HL-60/S4 treated with phorbol 12-myristate 13-acetate at 8.2 ng/mL for 4 days and 3 days (cell line): ENCODE results near the gene HADHB.

Experiments
- in situ Hi-C: fragments of 300-500 bp; cut with MboI; formaldehyde crosslinking; loops from 2 replicates; pipeline ENCODE4 v1.15.0; 2022; ENCODE audit warnings: low sequenced_read_pairs

Gene HADHB

DNA sequence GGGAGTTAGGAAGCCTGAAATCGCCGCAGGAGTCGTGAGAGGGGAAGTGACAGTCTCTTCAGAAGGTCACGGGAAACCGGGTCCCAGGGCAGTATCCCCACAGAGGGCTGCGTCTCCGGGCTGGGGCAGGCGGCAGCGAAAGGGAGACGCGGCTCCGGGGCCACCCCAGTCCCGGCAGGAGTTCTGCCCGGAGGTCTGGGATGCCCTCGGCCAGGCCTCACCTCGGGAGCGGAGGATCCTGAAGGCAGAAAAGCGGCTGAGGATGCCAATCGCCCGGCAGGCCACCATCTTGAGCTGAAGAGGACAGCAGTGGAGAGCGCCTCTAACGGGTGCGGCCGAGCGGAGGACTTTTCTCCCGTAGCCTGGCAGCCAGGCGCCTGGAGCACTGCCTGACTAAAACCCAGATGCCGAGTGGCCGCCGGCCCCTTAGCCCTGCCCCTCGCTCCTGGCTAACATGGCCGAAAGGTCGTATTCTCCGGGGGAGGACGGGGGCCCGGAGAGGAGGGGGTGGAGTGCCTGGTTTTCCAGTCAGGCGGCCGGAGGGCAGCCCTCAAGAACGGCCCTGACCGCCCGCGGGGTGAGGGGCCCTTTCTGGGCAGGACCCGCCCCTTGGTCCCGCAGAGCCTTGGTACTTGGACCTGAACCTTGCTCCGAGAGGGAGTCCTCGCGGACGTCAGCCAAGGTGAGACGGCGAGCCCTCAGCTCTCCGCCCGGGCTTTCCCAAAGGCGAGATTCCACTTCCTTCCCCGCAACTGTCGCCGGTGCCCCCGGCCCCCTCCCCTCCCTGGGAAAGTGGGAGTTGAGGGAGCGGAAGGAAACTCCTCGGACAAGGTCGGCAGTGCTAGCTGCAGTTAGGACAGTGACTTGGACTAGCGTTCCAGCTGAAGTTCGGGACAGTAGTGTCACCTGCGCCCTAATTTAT, at the start of gene HADHB, which contains the start of gene HADHA:
TSS of gene HADHB (plus strand) at position 631 of the 922 bp plus-strand sequence. CDS start 9,316 bp downstream, outside the sequence.
TSS of gene HADHA (minus strand) at position 324 of the 922 bp plus-strand sequence. CDS start at position 288, 36 bp downstream.
- in situ Hi-C loops: no loop called here

DNA sequence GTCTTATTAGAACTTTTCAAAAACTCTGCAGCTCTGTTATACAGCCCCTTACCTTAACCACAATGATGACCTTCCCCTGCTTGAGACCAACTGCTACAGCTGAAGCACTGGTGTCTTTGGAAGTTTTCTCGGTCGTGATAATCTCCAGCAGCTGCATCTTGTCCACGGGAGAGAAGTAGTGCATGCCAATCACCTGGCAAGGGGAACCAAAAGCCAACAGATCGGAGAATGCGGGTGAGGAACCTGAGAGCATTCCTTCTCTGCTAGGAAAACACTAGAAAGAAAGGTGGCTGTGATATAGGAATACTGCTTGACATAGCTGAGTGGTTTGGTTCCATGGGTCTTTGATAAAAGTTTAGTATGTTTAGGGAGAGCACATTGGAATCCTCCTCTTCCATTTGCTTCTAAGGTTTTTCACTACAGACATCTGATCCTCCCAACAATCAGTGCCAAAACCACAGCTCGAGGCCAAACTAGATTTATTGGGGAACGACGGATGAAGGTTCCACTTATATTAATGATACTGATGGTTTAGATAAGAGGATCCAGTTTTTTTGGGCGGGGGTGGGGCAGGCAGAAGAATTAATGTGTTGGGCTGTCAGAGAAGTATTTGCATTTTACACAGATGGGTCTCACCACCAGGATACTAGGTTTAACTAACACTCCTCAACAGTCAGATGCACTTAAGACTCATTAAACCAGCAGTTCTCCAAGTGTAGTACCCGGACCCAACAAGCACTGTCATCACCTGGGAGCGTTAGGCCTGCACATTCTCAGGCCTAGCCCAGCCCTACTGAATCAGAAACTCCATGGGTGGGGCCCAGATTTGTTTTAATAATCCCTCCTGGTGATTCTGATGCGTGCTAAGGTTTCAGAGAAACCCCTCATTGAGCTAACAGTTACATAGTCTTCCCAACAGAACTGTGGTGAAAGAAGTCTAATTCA, 49.4 kb upstream of the HADHB start:
- in situ Hi-C loops: no loop called here

- in situ Hi-C loops: no loop called here
Measured at GRCh38 chr2:26196683-26197418, 47.9 kb upstream of the HADHB start.

DNA sequence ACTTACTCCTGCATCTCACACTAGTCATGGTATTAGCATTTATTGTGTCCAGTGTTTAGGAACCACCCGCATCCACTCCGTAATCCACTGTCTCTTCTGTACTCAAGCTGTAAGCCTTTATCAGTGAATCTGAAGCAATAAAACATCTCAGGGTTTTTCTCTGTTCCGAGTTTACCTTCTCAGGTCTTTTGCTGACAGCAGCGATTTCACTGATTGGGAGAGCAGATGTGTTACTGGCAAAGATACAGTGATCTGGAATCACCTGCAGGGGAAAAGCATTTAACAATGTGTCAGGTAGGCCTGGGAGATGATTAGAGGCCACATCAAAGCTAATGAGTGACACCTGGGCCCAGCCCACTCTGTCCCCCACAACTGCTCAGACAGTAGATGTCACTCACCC, 47.2 kb upstream of the HADHB start:
- in situ Hi-C loops: no loop called here

- in situ Hi-C loops: no loop called here
Measured at GRCh38 chr2:26202981-26203490, 41.7 kb upstream of the HADHB start.

- in situ Hi-C loops: no loop called here
Measured at GRCh38 chr2:26203906-26204305, 40.8 kb upstream of the HADHB start.

GRCh38 chr2:26212011-26212410, 32.7 kb upstream of the HADHB start:
- in situ Hi-C loops: no loop called here

DNA sequence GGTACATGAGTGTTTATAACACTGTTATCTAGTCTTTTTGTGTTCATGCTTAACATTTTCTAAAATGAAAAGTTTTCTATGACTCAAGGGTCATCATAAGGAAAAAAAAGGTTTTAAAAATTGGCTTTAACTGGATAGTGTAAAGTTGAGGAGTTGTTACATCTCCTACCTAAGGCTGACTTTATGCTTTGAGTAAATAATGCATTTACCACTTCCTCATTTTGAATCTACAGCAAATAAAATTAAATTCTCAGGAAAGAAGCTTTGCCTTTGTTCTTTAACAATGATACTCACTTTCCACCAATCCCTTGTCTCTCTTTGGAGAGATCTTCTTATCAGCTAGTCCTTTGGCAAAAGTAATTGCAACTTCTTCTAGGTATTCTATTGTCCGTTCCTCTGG, 30.0 kb upstream of the HADHB start:
- in situ Hi-C loops: no loop called here

- in situ Hi-C loops: no loop called here
Measured at GRCh38 chr2:26215833-26216232, 28.9 kb upstream of the HADHB start.

GRCh38 chr2:26216587-26216986, 28.2 kb upstream of the HADHB start:
- in situ Hi-C loops: no loop called here

DNA sequence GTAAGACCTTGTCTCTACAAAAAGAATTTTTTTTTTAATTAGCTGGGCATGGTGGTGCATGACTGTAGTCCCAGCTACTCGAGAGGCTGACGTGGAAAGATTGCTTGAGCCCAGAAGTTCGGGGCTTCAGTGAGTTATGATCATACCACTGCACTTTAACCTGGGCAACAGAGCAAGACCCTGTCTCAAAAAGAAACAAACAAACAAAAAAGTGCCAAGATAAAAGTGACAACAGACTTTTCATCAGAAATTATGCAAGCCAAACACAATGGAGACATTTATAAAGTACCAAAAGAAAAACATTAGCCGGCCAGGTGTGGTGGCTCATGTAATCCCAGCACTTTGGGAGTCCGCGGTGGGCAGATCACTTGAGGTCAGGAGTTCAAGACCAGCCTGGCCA, 27.0 kb upstream of the HADHB start:
- in situ Hi-C loops: no loop called here

- in situ Hi-C loops: no loop called here
Measured at GRCh38 chr2:26223018-26223417, 21.7 kb upstream of the HADHB start.

GRCh38 chr2:26224095-26224494, 20.6 kb upstream of the HADHB start:
- in situ Hi-C loops: no loop called here

DNA sequence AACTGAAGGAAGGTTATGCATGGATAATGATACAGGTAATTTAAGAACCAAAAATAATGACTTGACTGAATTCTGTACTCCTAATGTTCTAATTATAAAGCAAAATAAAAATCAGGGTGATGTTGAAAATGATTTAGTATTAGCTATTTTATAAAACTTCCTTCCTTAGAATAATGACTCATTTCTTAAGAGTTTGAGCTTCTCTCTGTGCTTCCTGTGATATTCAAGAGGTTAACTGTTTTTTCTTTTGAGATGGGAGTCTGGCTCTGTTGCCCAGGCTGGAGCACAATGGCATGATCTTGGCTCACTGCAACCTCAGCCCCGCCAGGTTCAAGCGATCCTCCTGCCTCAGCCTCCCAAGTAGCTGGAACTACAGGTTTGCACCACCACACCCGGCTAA, 15.1 kb upstream of the HADHB start:
- in situ Hi-C loops: no loop called here

- in situ Hi-C loops: no loop called here
Measured at GRCh38 chr2:26230806-26231205, 13.9 kb upstream of the HADHB start.

- in situ Hi-C loops: no loop called here
Measured at GRCh38 chr2:26235089-26235488, 9.7 kb upstream of the HADHB start.

DNA sequence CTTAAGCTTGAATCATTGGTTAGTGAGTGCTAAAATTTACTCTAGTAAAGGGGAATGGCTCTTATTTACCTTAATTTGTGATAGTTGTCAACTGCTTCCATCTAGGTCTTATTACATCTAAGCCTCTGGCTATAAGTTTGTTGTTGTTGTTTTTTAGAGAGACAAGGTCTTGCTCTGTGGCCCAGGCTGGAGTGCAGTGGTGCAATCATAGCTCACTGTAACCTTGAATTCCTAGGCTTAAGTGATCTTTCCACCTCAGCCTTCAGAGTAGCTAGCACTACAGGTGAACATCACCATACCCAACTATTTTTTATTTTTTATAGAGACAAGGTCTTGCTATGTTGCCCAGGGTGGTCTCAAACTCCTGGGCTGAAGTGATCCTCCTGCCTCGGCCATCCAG, 6.9 kb upstream of the HADHB start:
- in situ Hi-C loops: no loop called here

DNA sequence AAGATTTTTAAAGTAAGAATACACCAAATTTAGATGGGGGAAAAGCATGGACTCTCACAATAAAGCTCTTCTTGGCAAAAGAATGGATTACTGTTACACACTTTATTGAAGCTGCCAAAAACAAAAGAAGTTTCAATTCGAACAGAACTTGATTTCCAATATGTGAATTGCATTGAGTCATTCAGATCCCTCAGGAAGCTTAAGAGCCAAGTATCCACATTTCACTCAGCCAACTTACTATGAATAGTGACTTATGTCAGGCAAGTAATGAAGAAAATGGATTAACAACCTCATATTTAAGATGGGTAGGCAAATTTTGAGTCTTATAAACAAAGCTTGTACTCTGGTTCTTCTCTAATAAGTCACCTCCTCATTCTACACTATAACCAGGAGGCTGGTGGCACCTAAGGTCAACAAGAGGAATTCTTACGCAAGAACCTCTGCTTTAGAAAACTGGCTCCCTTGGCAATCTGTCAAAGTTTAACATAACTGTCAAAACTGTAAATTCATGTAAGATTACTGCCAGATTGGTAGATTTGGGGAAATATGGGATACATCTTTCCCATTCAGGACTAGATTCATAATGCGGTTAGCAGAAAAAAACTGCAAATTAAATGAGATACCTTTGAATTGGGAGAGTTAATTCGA, 6.3 kb upstream of the HADHB start:
- in situ Hi-C loops: no loop called here

GRCh38 chr2:26241928-26242436, 2.8 kb upstream of the HADHB start:
- in situ Hi-C loops: no loop called here
